DMS114 treated with DMSO at 0.1 percent for 48 hours (cell line): ENCODE measurements around the gene DNAJC17.
A peak's percentile ranks its signal among the peaks of the same experiment; 100 is the strongest.

ENCODE experiments used
- DNase-seq: peaks from one replicate; lab custom pipeline; 2025; ENCODE audit not compliant: unreplicated experiment; lab: John Stamatoyannopoulos, UW

The DNAJC17 gene, protein sequence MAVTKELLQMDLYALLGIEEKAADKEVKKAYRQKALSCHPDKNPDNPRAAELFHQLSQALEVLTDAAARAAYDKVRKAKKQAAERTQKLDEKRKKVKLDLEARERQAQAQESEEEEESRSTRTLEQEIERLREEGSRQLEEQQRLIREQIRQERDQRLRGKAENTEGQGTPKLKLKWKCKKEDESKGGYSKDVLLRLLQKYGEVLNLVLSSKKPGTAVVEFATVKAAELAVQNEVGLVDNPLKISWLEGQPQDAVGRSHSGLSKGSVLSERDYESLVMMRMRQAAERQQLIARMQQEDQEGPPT

DNA sequence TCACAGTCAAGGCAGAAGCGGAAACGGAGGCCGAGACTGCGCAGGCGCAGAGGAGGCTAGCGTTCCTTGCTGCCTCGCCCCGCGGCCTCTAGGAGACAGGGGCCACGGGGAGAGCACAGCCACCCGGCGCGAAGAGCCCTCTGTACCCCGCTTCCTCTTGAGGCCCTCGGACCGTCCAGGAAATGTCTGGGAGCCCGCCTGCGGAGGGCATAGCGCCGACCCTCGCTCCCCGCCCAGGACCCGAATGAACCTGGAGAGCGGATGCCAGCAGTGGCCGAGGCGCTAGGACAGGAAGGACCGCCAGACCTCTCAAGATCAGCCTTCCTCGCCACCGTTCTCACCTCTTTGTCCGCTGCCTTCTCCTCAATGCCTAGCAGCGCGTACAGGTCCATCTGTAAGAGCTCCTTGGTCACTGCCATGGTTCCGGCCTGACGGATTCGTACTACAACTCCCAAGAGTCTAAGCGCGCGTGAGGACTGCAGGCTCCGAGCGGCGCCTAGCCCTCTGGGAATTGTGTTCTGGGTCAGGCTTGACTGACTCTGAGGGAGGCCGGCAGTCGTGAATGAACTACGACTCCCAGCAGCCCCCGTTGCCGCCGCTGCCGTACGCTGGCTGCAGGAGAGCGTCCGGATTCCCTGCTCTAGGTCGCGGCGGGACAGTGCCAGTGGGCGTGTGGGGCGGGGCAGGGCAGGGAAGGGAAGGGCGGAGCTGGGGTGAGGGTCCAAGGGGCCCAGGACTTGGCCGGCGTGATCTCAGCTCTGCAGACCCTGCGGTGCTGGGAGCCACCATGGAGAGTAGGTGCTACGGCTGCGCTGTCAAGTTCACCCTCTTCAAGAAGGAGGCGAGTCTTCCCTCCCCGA lies at the start of gene DNAJC17, which contains the start of gene ZFYVE19:
Gene DNAJC17, minus strand, starts transcription at position 446 of the 860 bp plus-strand sequence. Its CDS starts 27 bp downstream, at position 419.
Gene ZFYVE19, plus strand, starts transcription at position 62 of the 860 bp plus-strand sequence. Its CDS starts 501 bp downstream, at position 563.
- DNase-seq: peak; percentile 98

DNA sequence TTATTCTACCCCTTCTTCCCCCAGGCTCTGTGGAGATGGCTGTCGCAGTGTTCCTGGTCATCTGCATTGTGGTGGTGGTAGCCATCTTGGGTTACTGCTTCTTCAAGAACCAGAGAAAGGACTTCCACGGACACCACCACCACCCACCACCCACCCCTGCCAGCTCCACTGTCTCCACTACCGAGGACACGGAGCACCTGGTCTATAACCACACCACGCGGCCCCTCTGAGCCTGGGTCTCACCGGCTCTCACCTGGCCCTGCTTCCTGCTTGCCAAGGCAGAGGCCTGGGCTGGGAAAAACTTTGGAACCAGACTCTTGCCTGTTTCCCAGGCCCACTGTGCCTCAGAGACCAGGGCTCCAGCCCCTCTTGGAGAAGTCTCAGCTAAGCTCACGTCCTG lies 49.5 kb upstream of the DNAJC17 start:
- no peak for DNase-seq

GRCh38 chr15:40855706-40856234 lies 48.5 kb upstream of the DNAJC17 start:
- DNase-seq: no peak

GRCh38 chr15:40854161-40854560 lies 46.9 kb upstream of the DNAJC17 start:
- no peak for DNase-seq

DNA sequence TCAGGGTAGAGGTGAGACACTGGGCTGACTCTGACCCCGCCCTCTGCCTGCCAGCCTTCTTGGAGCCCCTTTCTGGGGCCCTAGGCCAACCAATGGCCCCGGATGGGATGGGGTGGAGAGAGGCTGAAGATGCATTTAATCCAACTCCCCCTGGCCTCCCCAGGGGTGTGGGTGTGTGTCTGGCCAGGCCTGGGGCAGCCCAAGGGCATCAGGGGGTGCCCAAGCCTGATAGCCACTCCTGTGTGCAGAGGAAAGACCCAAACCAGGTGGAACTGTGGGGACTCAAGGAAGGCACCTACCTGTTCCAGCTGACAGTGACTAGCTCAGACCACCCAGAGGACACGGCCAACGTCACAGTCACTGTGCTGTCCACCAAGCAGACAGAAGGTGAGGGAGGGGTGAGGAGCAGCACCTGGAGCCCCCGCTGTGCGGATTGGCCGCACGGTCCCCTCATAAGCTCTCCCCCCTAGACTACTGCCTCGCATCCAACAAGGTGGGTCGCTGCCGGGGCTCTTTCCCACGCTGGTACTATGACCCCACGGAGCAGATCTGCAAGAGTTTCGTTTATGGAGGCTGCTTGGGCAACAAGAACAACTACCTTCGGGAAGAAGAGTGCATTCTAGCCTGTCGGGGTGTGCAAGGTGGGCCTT lies 46.1 kb upstream of the DNAJC17 start:
- DNase-seq: no peak

DNA sequence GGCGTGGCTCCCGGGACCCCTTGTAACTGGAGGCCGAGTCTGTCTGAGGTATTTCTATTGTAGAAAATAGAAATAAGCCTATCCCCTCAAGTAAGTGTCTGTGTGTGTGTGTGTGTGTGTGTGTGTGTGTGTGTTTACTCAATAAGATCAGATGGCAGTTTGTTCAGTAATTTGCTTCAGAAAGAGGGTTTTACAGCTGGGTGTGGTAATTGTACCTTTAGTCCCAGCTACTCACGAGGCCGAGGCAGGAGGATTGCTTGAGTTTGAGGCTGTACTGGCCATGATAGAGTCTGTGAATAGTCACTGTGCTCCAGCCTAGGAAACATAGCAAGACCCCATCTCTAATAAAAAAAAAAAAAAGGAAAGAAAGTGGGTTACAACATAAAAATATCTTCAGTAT lies 45.3 kb upstream of the DNAJC17 start:
- DNase-seq: no peak

- no peak for DNase-seq
Measured at GRCh38 chr15:40850576-40851112, 43.4 kb upstream of the DNAJC17 start.

- no peak for DNase-seq
Measured at GRCh38 chr15:40847223-40847961, 40.1 kb upstream of the DNAJC17 start.

GRCh38 chr15:40846841-40847222 lies 39.6 kb upstream of the DNAJC17 start:
- no peak for DNase-seq

GRCh38 chr15:40845511-40846284 lies 38.4 kb upstream of the DNAJC17 start:
- no peak for DNase-seq

DNA sequence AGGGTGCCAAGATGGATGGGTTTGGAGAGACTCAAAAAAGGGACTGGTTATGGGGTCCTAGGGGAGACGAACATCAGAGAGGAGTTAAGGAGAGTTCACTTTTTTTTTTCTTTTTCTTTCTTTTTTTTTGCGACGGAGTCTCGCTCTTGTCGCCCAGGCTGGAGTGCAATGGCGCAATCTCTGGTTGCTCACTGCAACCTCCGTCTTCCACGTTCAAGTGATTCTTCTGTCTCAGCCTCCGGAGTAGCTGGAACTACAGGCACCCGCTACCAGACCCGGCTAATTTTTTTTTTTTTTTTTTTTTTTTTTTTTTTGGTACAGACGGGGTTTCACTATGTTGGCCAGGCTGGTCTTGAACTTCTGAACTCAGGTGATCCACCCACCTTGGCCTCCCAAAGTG lies 37.8 kb upstream of the DNAJC17 start:
- no peak for DNase-seq

- no peak for DNase-seq
Measured at GRCh38 chr15:40844696-40845030, 37.4 kb upstream of the DNAJC17 start.

GRCh38 chr15:40843885-40844695 lies 36.8 kb upstream of the DNAJC17 start, which contains the start of gene SPINT1:
Gene SPINT1 (plus strand): TSS chr15:40844048. CDS start chr15:40844555, 507 bp downstream.
- no peak for DNase-seq

GRCh38 chr15:40843261-40843884 lies 36.1 kb upstream of the DNAJC17 start:
- no peak for DNase-seq

- DNase-seq: no peak
Measured at GRCh38 chr15:40841741-40842140, 34.5 kb upstream of the DNAJC17 start.

GRCh38 chr15:40838756-40839155 lies 31.5 kb upstream of the DNAJC17 start:
- no peak for DNase-seq

DNA sequence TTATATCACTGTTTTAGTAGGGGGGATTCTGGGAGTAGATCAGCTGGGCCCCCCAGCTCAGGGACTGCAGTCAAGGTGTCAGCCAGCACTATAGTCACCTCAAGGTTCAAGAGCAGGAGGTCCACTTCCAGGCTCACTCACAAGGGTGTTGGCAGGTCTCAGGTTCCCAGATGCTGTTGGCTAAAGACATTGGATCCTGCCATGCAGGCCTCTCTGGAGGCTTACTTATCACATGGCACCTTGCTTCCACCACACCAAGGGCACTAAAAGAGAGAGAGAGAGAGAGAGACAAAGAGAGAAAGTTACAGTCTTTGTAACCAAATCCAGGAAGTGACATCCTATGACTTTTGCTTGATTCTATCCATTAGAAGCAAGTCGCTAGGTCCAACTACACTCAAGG lies 28.7 kb upstream of the DNAJC17 start:
- no peak for DNase-seq

GRCh38 chr15:40832903-40833302 lies 25.6 kb upstream of the DNAJC17 start:
- no peak for DNase-seq
